GM19099 (cell line): ENCODE results near the gene NT5C2.

Experiments
- POLR2A ChIP-seq: IDR thresholded peaks from 3 replicates; pipeline ENCODE4 v1.6.1; 2011; ENCODE audit warnings: low read depth; ENCODE audit not compliant: insufficient read length; ENCODE audit errors: extremely low read depth

Gene NT5C2

DNA sequence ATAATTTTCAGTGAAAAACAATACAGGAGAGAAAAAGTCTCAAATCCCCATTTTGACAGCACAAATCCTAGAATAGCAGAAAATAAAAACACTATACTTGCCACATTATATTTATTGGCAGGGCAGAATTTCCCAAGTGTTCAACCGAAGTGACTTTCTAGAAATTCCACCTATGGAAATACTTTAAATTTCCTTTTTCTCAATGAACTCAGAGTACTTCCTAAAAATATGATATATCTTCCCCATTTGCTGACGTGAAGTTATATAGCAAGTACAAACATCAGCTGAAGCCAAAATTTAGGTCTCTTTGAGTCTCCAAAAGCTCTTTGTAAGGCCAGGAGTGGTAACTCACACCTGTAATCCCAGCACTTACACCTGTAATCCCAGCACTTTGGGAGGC, 83.3 kb downstream of the NT5C2 start:
- no peak for TF ChIP-seq POLR2A

DNA sequence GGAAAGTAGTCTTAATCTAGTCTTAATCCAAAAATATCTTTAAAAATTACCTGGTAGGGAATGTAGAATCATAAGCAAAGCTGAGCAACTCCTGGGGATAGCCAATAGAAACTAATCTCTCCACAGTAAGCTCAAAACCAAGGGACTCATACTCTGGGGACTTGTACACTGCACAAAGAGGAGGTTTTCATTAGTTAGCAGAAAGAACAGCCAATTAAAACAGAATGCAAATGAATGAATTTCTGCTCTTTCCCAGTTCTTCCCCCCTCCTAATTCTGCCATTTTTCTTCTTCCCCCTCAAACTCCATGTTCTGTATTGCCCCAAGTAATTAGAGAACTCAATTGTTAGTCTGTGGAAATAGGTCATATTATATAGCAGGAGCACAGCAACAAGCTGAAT, 86.5 kb downstream of the NT5C2 start:
- no peak for TF ChIP-seq POLR2A

DNA sequence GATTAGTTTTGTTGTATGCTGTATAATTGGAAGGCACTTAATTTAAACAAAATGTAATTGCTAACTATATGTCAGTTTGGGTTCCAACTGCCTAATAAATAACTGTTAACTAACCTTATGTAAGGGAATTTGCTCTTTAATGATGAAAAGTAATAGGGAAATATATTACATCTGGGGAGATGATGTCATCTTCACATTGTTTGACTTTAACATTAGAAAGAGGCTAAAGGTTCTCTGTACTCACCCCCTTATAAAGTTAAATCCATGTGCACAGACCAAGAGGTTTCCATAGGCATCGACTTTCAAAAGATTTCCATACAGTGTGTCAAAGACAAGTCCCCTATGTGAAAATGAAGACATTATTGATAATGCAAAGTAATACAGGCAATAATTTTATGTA, 87.6 kb downstream of the NT5C2 start:
- no peak for TF ChIP-seq POLR2A

DNA sequence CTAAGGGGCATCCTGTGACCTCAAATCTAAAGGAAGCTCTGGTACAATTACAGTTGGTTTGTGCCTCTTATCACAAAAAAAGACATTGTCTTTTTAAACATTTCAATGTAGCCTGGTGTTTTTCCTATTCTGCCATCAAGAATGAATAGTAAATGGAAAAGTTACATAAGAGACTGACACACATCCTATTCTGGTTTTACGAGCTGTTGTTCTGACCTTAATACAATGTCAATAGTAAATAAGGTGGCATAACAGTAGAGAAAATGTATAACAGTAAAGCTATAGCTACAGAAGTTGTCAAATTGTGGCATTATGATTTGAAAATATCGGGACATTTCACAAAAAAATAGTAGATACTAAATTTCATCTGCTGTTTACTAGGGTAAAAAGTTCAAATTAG, 88.4 kb downstream of the NT5C2 start:
- no peak for TF ChIP-seq POLR2A

DNA sequence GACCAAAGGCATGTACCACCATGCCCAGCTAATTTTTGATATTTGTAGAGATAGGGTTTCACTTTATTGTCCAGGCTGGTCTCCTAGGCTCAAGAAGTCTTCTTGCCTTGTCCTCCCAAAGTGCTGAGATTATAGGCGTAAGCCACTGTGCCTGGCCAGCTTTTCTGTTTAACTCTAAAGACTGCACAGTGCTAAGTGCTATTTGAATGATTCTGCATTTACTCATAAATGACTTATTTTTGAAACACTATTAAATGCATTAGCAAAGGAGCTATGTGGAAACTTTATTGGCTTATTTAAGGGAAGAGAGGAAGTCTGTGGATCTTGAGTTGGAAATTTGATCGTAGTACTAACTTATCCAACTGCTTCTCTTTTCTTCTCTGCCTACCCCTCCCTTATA, 89.1 kb downstream of the NT5C2 start:
- no peak for TF ChIP-seq POLR2A

DNA sequence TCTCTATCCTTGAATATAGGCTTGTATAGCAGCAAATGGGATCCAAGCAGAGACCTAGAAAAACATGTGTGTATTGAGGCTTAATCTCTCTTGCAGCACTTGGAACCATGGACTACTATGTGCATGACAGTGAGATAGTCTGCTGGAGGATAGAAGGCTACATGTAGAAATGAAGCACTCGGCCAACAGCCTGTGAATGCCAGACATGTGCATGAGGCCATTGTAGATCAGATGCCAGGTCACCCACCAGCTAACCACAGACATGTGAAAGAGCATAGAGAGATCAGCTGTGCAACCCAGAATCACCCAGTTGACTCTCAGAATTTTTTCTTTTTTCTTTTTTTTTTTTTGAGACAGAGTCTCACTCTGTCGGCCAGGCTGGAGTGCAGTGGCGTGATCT, 90.9 kb downstream of the NT5C2 start:
- no peak for TF ChIP-seq POLR2A

DNA sequence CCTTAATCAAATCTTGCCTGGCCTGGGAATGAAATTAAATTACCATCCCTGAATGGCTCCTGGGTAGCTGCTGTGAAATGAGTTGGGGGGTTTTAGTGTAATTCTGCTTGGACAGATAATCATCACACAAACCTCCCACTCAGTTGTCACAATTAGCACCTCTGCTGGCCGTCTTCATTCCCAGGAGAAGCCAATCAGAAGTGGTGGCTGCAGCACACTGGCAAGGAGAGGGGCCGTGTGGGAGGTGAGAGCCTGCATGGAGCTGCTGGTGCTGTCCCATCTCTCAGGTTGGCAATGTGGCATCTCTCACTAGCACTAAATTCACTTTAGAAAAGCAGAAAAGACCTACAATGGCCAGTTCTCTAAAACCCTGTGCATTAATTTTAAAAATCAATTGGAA, 92.5 kb downstream of the NT5C2 start:
- no peak for TF ChIP-seq POLR2A

DNA sequence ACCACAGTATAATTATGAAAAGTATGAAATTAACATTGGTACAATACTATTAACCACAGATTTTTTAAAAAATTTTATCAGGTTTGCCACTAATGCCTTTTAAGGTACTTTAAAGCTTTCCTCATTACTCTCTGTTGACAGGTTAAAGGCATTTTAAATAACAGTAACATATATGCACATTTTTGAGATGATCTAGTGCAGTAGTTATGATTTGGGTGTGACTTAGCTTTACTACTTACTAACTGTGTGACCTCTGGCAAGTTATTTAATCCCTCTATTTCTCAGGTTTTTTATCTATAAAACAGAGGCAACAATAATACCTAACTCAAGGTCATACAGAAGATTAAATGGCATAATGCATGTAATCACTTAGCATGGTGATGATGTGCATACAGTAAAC, 94.8 kb downstream of the NT5C2 start:
- TF ChIP-seq POLR2A: no peak

DNA sequence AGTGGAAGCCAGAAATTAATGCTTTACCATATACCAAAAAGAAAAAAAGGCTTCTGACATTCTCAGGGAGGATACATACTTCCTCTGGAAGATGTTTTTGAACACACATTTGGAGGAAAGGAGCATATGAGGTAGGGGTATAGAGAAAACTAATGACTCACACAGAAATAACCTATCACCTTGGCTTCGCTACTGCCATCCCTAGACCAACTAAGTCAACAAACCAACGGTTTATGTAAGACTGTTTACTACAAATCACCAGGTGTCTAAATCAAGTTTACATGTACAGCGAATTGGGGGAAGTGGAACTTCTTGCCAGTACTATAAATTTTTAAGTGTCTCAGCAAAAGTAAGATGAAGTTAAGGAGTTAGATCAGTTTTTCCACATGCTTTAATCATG, 96.9 kb downstream of the NT5C2 start:
- TF ChIP-seq POLR2A: no peak

DNA sequence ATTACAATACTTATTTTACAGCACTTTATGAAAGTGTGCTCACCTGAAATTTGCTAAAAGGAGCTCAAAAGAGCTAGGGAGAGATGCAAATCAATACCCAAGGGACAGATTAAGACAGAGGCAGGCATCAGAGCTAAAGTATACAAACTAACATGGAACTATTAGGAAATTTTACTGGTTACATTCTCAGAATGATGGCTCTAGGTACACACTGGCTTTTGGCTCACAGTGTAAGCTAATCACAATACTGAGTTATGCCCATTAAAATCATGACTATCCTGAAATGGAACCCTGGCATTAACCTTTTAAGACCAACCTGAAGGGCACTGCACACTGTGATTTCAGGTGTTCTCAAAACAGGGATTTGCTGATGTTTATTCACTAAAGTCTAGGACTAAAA, 98.1 kb downstream of the NT5C2 start:
- no peak for TF ChIP-seq POLR2A

DNA sequence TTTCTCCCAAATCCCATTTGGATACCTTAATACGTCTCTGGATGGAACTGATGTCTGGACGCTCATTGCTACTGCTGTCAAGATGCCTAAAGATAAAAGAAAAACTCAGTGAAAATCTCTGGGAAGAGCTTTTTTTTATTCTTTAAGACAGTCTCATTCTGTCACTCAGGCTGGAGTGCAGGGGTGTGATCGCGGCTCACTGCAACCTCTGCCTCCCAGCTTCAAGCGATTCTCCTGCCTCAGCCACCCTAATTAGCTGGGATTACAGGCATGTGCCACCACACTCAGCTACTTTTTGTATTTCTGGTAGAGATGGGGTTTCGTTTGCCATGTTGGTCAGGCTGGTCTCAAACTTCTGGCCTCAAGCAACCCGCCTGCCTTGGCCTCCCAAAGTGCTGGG, 102.2 kb downstream of the NT5C2 start:
- TF ChIP-seq POLR2A: no peak

DNA sequence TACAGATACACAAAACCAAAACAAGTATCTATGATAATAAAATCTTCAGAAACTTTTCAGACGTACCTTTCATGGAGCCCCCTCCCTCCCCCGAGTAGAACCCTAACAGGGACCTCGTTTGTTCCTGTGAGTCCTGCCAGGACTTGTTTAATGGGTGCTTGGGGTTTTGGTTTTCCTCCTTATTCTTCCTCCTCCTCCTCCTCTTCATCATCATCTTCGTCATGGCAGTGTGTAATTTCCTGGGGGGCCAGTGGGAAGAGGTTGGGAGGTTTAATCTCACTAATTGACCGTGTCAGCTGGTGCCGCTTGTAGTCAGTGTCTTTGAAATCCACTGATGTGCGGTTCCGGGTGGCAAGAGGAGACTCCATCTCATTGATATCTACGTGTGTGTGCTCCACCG, 103.6 kb downstream of the NT5C2 start:
- no peak for TF ChIP-seq POLR2A

DNA sequence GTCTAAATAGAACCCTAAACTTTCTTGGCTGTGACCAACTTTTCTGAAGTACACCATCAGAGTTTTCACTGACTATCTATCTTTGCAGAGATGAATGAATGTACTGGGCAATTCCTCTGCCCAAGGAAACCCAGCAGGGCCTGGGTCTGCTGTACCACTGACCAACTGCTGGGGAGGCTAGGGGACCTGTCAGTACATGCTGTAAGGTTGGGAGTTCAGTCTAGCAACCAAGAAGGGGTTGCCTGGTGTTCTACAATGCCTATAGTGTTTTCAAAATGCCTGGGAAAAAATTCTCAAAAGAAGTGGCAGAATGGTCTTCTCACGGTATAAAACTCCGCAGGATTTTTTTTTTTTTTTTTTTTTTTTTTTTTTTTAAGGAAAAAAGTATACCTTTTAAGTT, 106.3 kb downstream of the NT5C2 start:
- no peak for TF ChIP-seq POLR2A

DNA sequence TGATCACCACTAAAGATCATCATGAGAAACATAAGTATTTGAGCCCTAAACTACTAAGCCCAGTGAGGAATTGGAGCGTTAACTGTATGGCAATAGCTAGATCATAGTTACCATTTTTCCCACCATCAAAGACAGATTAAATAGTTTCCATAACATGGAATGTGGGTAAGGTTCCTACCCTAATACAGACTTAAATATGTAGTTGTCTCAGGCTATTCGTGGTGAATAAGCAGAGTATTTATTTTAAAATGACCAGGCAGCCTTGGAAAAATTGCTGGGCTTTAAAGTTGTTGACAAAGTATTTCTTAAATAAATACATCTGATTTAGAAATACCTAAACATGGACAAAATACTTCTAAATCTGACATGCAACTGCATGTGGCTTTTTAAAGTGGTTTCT, 106.8 kb downstream of the NT5C2 start:
- no peak for TF ChIP-seq POLR2A

DNA sequence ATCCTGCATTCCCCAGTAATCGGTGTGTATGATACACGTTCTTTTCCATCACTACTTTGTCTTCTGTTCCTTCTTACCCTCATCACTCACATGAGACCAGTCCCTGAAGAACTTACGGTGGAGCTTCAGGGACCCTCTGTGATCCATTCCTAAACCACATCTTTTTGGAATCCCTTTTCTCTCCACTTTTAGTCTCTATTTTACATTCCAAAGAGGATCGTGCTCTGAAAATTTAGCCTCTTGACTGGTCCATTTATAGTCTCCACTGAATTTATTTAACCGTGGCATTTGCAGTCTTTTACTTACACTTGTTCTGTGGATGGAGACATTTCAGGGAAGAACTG, 109.1 kb downstream of the NT5C2 start:
- TF ChIP-seq POLR2A: no peak

DNA sequence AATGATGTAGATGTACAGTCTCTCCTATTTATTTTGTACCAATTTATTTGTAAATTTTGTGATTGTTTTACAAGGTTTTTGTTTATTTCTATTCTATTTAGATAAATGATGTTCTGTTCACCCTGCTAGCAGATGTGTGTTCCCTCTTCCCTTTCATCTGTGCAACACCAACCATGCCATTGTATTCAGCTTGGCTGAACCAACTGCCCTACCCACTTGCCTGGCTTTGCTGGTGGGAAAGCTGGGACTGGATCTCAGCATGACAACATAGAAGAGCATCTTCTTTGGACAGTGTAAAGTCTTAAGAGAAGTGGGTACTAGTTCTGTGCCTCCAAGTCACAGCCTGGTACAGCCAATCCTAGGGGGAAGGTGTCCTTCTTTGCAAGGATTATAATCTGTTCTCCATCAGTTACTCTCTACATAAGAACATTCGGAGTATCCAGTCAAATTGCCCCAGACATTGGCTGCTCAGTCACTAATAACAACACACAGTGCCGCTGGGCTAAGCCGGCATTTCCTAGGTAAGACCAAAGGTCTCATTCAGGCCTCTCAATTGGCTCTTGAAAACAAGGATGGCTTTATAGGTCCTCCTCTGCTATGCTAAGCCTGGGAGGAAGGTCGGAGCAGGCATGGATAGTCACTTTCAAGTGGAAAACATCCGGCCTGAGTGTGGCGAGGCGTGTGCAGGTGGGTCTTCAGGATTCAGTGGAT, 109.7 kb downstream of the NT5C2 start:
- TF ChIP-seq POLR2A: no peak

DNA sequence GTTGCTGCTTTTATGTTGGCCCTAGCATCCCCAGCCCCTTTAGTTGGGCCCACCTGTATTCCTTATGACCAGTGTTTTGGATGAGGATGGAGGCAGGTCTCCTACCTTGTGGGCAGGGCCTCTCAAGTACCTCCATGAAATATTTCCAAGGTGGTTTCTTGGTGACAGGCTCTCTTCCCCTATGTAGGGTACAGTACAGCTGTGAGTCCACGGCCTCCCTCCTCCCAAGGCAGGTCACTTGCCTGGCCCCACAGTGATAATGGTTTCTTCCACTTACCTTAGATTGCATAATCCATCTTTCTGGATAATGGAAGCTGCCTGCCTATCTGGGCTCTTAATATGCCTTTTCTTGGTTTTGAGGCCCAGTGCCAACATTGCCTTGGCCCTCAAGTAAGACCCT, 110.4 kb downstream of the NT5C2 start:
- no peak for TF ChIP-seq POLR2A

DNA sequence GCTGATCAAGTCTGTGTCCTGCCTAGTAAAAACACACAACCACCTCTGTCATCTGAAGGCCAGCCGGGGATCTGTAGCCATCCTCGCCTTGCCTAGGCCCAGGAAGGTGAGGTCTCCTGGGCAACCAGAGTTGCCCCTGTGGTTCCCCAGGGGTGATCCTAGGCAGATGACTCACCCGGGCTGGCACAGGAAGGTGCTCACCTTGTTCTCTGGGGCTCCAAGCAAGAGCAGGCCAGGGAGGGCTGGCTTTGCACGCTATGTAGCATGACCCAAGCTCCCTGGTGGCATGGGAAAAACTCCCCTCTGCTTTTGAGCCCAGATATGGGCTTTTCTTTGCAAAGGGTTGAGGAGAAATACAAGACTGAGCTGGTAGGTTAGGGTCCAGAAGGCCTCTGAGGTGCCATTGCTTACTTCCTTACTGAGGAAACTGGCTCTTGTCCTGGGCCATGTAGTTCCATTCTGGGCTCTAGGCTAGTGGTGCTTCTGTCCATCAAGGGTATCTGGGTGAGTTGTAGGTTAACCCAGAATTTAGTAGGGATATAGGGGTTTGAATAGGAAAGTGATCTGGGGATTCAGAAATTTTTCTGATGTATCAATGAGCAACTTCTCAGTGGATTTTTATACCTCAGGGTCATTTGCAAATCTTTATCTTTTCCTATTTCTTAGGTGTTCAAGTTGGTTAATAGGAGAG, 112.0 kb downstream of the NT5C2 start:
- no peak for TF ChIP-seq POLR2A

DNA sequence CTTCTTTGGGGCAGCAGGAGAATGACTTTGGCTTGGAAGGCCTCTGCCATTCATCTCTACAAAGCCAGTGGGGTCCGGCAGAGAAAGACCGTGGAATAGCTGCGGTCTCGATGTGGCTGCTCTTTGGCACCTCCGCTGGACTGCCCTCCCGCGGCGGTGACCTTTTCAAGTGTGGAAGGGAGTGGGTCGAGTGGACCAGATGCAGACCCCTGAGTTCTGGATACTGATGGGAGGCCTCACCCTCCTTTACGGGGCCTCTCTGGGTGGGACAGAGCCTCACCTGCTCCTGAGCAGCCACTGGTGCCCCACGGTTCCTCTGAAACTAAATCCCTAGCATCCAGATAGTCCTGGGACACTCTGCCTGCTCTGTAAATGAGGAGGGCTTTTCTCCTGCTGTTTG, 113.1 kb downstream of the NT5C2 start:
- no peak for TF ChIP-seq POLR2A
